NT2/D1 (cell line): ENCODE data around the gene ACTR3.

Experiments
- DNase-seq: peaks from one replicate; pipeline ENCODE4 v3.0.0-alpha.2; 2011; ENCODE audit warnings: low read depth, low spot score
- H3K27me3 ChIP-seq: 2 replicates; pipeline ENCODE4 v1.6.0; 2011; ENCODE audit warnings: mild to moderate bottlenecking; ENCODE audit not compliant: insufficient read length, insufficient read depth
- H3K36me3 ChIP-seq: 2 replicates; pipeline ENCODE4 v1.6.1; 2011; ENCODE audit warnings: mild to moderate bottlenecking, low read length, mixed read lengths; ENCODE audit not compliant: insufficient read depth, insufficient read length
- H3K4me1 ChIP-seq: 2 replicates; pipeline ENCODE4 v1.5.1; 2011; ENCODE audit not compliant: insufficient read depth, insufficient read length
- H3K4me3 ChIP-seq: 2 replicates; pipeline ENCODE4 v1.5.1; 2011; ENCODE audit warnings: low read depth; ENCODE audit not compliant: insufficient read length
- H3K9ac ChIP-seq: 2 replicates; pipeline ENCODE4 v1.6.0; 2011; ENCODE audit warnings: low read depth; ENCODE audit not compliant: insufficient read length
- H3K9me3 ChIP-seq: 2 replicates; pipeline ENCODE4 v1.5.1; 2011; ENCODE audit warnings: mild to moderate bottlenecking, low read length; ENCODE audit not compliant: insufficient read depth
- SUZ12 ChIP-seq: IDR thresholded peaks from 2 replicates; pipeline ENCODE4 v1.6.1; 2011; ENCODE audit not compliant: insufficient read length, insufficient read depth; ENCODE audit errors: extremely low read depth
- YY1 ChIP-seq: IDR thresholded peaks from 2 replicates; pipeline ENCODE4 v1.6.1; 2011; ENCODE audit not compliant: insufficient read length, insufficient read depth
- ZNF274 ChIP-seq: IDR thresholded peaks from 2 replicates; pipeline ENCODE4 v1.6.1; 2011; ENCODE audit warnings: mild to moderate bottlenecking, low read depth, low read length

ACTR3 gene

GRCh38 chr2:113876503-113877387, 13.1 kb upstream of the ACTR3 start:
- H3K4me1 ChIP-seq = no peaks in the 10 kb centered on the region
- H3K9me3 ChIP-seq = no peaks in the 10 kb centered on the region
- TF ChIP-seq ZNF274 (no peak), YY1 (no peak), SUZ12 (no peak)
- H3K27me3 ChIP-seq = no peaks in the 10 kb centered on the region
- no peak for DNase-seq
- H3K4me3 ChIP-seq = no peak overlapping the region
- peak overlapping the region; percentile 44 for H3K9ac ChIP-seq
- peaks cover 3% of the 10 kb centered on the region for H3K36me3 ChIP-seq

GRCh38 chr2:113877711-113878598, 11.9 kb upstream of the ACTR3 start:
- no peak for DNase-seq
- peaks cover 12% of the 10 kb centered on the region for H3K36me3 ChIP-seq
- H3K9me3 ChIP-seq = no peaks in the 10 kb centered on the region
- H3K4me1 ChIP-seq = no peaks in the 10 kb centered on the region
- H3K4me3 ChIP-seq = no peak overlapping the region
- no peak overlapping the region for H3K9ac ChIP-seq
- TF ChIP-seq SUZ12 = no peak
- no peak for TF ChIP-seq ZNF274
- no peak for TF ChIP-seq YY1
- no peaks in the 10 kb centered on the region for H3K27me3 ChIP-seq

- TF ChIP-seq ZNF274 = no peak
- no peak for TF ChIP-seq SUZ12
- DNase-seq = no peak
- peaks cover 14% of the 10 kb centered on the region for H3K36me3 ChIP-seq
Measured at GRCh38 chr2:113878743-113879142, 11.1 kb upstream of the ACTR3 start.

GRCh38 chr2:113879457-113879856, 10.4 kb upstream of the ACTR3 start:
- TF ChIP-seq ZNF274 (no peak), SUZ12 (no peak), YY1 (no peak)

More at GRCh38 chr2:113878743-113879142, 11.1 kb upstream of the ACTR3 start:
- H3K4me1 ChIP-seq = no peaks in the 10 kb centered on the region
- H3K9ac ChIP-seq = no peak overlapping the region
- no peaks in the 10 kb centered on the region for H3K9me3 ChIP-seq
- H3K27me3 ChIP-seq = no peaks in the 10 kb centered on the region
- no peak overlapping the region for H3K4me3 ChIP-seq

GRCh38 chr2:113886479-113887008, 3.3 kb upstream of the ACTR3 start:
- no peak overlapping the region for H3K9ac ChIP-seq
- H3K36me3 ChIP-seq = peaks cover 29% of the 10 kb centered on the region
- DNase-seq = no peak
- H3K4me3 ChIP-seq = no peak overlapping the region
- peaks cover 4% of the 10 kb centered on the region for H3K4me1 ChIP-seq
- H3K9me3 ChIP-seq = no peaks in the 10 kb centered on the region
- no peaks in the 10 kb centered on the region for H3K27me3 ChIP-seq
- no peak for TF ChIP-seq YY1
- TF ChIP-seq ZNF274 = no peak
- TF ChIP-seq SUZ12 = no peak

More at GRCh38 chr2:113879457-113879856, 10.4 kb upstream of the ACTR3 start:
- no peaks in the 10 kb centered on the region for H3K27me3 ChIP-seq
- H3K4me3 ChIP-seq = no peak overlapping the region
- no peak for DNase-seq
- H3K9me3 ChIP-seq = no peaks in the 10 kb centered on the region
- H3K36me3 ChIP-seq = peaks cover 14% of the 10 kb centered on the region
- no peak overlapping the region for H3K9ac ChIP-seq
- H3K4me1 ChIP-seq = no peaks in the 10 kb centered on the region

- no peaks in the 10 kb centered on the region for H3K9me3 ChIP-seq
- no peak overlapping the region for H3K4me3 ChIP-seq
- peaks cover 4% of the 10 kb centered on the region for H3K4me1 ChIP-seq
- no peak for DNase-seq
- peaks cover 22% of the 10 kb centered on the region for H3K36me3 ChIP-seq
- peak overlapping the region; percentile 11 for H3K9ac ChIP-seq
- no peak for TF ChIP-seq SUZ12
- TF ChIP-seq ZNF274 = no peak
- TF ChIP-seq YY1 = no peak
- no peaks in the 10 kb centered on the region for H3K27me3 ChIP-seq
Measured at GRCh38 chr2:113887009-113887792, 2.7 kb upstream of the ACTR3 start.
